Panc1 (cell line): ENCODE data around the gene KIF4A. TPM values are rescaled to one million over a fixed set of nuclear protein-coding genes. Genes with fewer than 3 reads are reported as not detected.

Experiments
- ATAC-seq: fragments of 200-7000 bp; cut with Tn5 transposase; 2 replicates; pipeline ENCODE4 v1.9.1; 2020; ENCODE audit warnings: mild to moderate bottlenecking, moderate library complexity
- BruUV-seq: library from RNA; stranded (reverse); fragments of 400-500 nt; replicated peaks from 2 replicates; lab custom pipeline; 2021; lab: Mats Ljungman, UMichigan
- CTCF ChIA-PET: fragments of 300-600 bp; sonication (Branson Sonifier 250); formaldehyde crosslinking; loops from one replicate; lab custom pipeline; 2022; ENCODE audit warnings: antibody characterized with exemption; lab: Charles Lee
- POLR2A ChIA-PET: fragments of 300-600 bp; sonication (Branson Sonifier 250); formaldehyde crosslinking; loops from one replicate; lab custom pipeline; 2022; ENCODE audit warnings: antibody characterized with exemption; lab: Charles Lee
- DNase-seq: peaks from one replicate; pipeline ENCODE4 v3.0.0-alpha.2; 2010; ENCODE audit warnings: low read depth, low spot score
- H3K27ac ChIP-seq: 2 replicates; pipeline ENCODE4 v1.5.1; 2011; ENCODE audit warnings: mild to moderate bottlenecking, low read length, inconsistent platforms
- H3K27me3 ChIP-seq: fragments of 200-500 bp; sonication (Bioruptor generic); 2 replicates; pipeline ENCODE4 v1.6.0; 2014; ENCODE audit warnings: low read length, inconsistent platforms; ENCODE audit not compliant: control insufficient read depth, insufficient read depth
- H3K36me3 ChIP-seq: fragments of 200-500 bp; sonication (Bioruptor generic); 2 replicates; pipeline ENCODE4 v1.5.1; 2014; ENCODE audit warnings: inconsistent platforms, mild to moderate bottlenecking, low read length, moderate library complexity; ENCODE audit not compliant: control insufficient read depth, insufficient read depth
- H3K4me1 ChIP-seq: 2 replicates; pipeline ENCODE4 v1.5.1; 2011; ENCODE audit warnings: inconsistent platforms, mild to moderate bottlenecking, low read length, moderate library complexity; ENCODE audit not compliant: control insufficient read depth, insufficient read depth
- H3K4me3 ChIP-seq, 2 experiments: 2 replicates each; pipeline ENCODE4 v1.5.1; 2011 to 2012; ENCODE audit warnings: low read depth in 2 of 2, low read length in 2 of 2, mild to moderate bottlenecking in 2 of 2, inconsistent platforms in 1 of 2, moderate library complexity in 1 of 2
- H3K9me3 ChIP-seq: fragments of 200-500 bp; sonication (Bioruptor generic); 2 replicates; pipeline ENCODE4 v1.5.1; 2014; ENCODE audit warnings: low read depth, mild to moderate bottlenecking, inconsistent platforms, low read length, moderate library complexity; ENCODE audit not compliant: control insufficient read depth, insufficient read depth
- CTCF ChIP-seq: fragments of 450-650 bp; IDR thresholded peaks from 2 replicates; pipeline ENCODE4 v1.5.1; 2017; ENCODE audit warnings: mild to moderate bottlenecking
- POLR2AphosphoS5 ChIP-seq: IDR thresholded peaks from 2 replicates; pipeline ENCODE4 v1.6.1; 2012; ENCODE audit warnings: mild to moderate bottlenecking, low read depth, low read length, moderate library complexity
- REST ChIP-seq, 2 experiments: IDR thresholded peaks; 2 replicates each; pipeline ENCODE4 v1.6.1; 2011 to 2012; ENCODE audit warnings: low read depth in 2 of 2, control low read depth in 1 of 2, low read length in 1 of 2, mild to moderate bottlenecking in 1 of 2, moderate library complexity in 1 of 2; ENCODE audit not compliant: insufficient read depth in 1 of 2
- SIN3A ChIP-seq: IDR thresholded peaks from 2 replicates; pipeline ENCODE4 v1.6.1; 2012; ENCODE audit warnings: low read depth, mild to moderate bottlenecking, low read length, moderate library complexity, borderline replicate concordance; ENCODE audit not compliant: insufficient read depth
- TCF7L2 ChIP-seq: IDR thresholded peaks from 2 replicates; pipeline ENCODE4 v1.6.1; 2011; ENCODE audit warnings: mild to moderate bottlenecking, low read depth, low read length, inconsistent platforms
- in situ Hi-C: cut with HindIII; loops from 2 replicates; pipeline ENCODE4 v1.10.0; 2016; ENCODE audit warnings: low sequenced_read_pairs, low pct_unique_long_range_greater_than_20kb
- intact Hi-C: fragments of 100-400 bp; cut with micrococcal nuclease; formaldehyde crosslinking; loops from one replicate; pipeline ENCODE4 v1.10.0; 2022; ENCODE audit not compliant: unreplicated experiment
- total RNA-seq: library from RNA; stranded (reverse); gene quantifications from one replicate; pipeline ENCODE4 v1.2.1, GENCODE V29; 2021; ENCODE audit not compliant: unreplicated experiment

Gene KIF4A
- total RNA-seq, 1 experiment from 2014 or later = 62.6 TPM

- POLR2A ChIA-PET = no interaction called here
- peaks cover 2% of the 10 kb centered on the region; the same call in 1 of the 2 replicates for H3K27me3 ChIP-seq
- CTCF ChIA-PET = interaction anchor here (0.6 kb wide), 1 partner anchor 112 kb away, joined by 4 read pairs; the partner anchor contains the start of gene IGBP1
- ATAC-seq (no peak), DNase-seq (no peak)
- no peak overlapping the region for H3K4me3 ChIP-seq
- no peaks in the 10 kb centered on the region for H3K4me1 ChIP-seq
- no peaks in the 10 kb centered on the region for H3K9me3 ChIP-seq
- no peak overlapping the region for H3K27ac ChIP-seq
- BruUV-seq = no TSS peak
- in situ Hi-C loops (no loop called here), intact Hi-C loops (no loop called here)
- TF ChIP-seq CTCF (no peak), TCF7L2 (no peak), SIN3A (no peak), REST (IDR thresholded peaks at IDR 0.05; ENCODE audit: insufficient read depth in 1 of 2, low read depth in 2 of 2, low read length in 1 of 2) (no peak)
- no peaks in the 10 kb centered on the region for H3K36me3 ChIP-seq
These were observed 45.0 kb upstream of the KIF4A start for GRCh38 chrX:70244881-70245280.

GRCh38 chrX:70247252-70247651 lies 42.7 kb upstream of the KIF4A start:
- Histone ChIP-seq H3K27ac (no peak overlapping the region), H3K9me3 (no peaks in the 10 kb centered on the region), H3K36me3 (no peaks in the 10 kb centered on the region), H3K4me1 (no peaks in the 10 kb centered on the region), H3K4me3 (no peak overlapping the region), H3K27me3 (peaks cover 6% of the 10 kb centered on the region; the same call in 1 of the 2 replicates)
- no peak for ATAC-seq
- intact Hi-C loops (no loop called here), in situ Hi-C loops (no loop called here)
- DNase-seq = no peak
- CTCF ChIA-PET = no interaction called here
- TF ChIP-seq SIN3A (no peak), REST (IDR thresholded peaks at IDR 0.05; ENCODE audit: insufficient read depth in 1 of 2, low read depth in 2 of 2, low read length in 1 of 2) (no peak), TCF7L2 (no peak), CTCF (no peak), POLR2AphosphoS5 (no peak)
- POLR2A ChIA-PET = no interaction called here
- no TSS peak for BruUV-seq
